Measurements from ENCODE around the gene SCAP.
"Not testable (repeated sequence)": the region's sequence is repeated elsewhere in the genome, so short reads cannot be mapped to it uniquely, and the experiment has no call there.

SCAP gene

GRCh38 chr3:47392933-47393332 lies 82.8 kb downstream of the SCAP start:
- DNase-seq: no peak

GRCh38 chr3:47385796-47386195 lies 89.9 kb downstream of the SCAP start:
- DNase-seq: no peak

- peak; percentile 92 for DNase-seq
These were observed 90.7 kb downstream of the SCAP start for GRCh38 chr3:47385007-47385406.

- no peak for DNase-seq
These were observed 91.3 kb downstream of the SCAP start for GRCh38 chr3:47384425-47384824.

- DNase-seq: peak; percentile 88
These were observed 94.2 kb downstream of the SCAP start for GRCh38 chr3:47381317-47382157.

- peak; percentile 98 for DNase-seq
These were observed 95.0 kb downstream of the SCAP start, which contains the start of gene PTPN23 for GRCh38 chr3:47380601-47381316. PTPN23 (plus strand) TSS chr3:47381021; CDS start chr3:47381097, 76 bp downstream.

GRCh38 chr3:47380026-47380600 lies 95.6 kb downstream of the SCAP start:
- DNase-seq: no peak

GRCh38 chr3:47379411-47379899 lies 96.3 kb downstream of the SCAP start:
- no peak for DNase-seq

GRCh38 chr3:47378869-47379268 lies 96.9 kb downstream of the SCAP start:
- DNase-seq: no peak

GRCh38 chr3:47377186-47377585 lies 98.6 kb downstream of the SCAP start:
- no peak for DNase-seq

- DNase-seq: no peak
These were observed 99.3 kb downstream of the SCAP start for GRCh38 chr3:47376393-47376792.

- DNase-seq: no peak
These were observed 101.2 kb downstream of the SCAP start for GRCh38 chr3:47374587-47374986.

- no peak for DNase-seq
These were observed 104.6 kb downstream of the SCAP start for GRCh38 chr3:47370887-47371697.

GRCh38 chr3:47370020-47370419 lies 105.7 kb downstream of the SCAP start:
- not testable (repeated sequence) for DNase-seq

GRCh38 chr3:47367631-47368030 lies 108.1 kb downstream of the SCAP start:
- DNase-seq: no peak

- DNase-seq: no peak
These were observed 108.9 kb downstream of the SCAP start for GRCh38 chr3:47366833-47367232.

- DNase-seq: no peak
These were observed 110.3 kb downstream of the SCAP start for GRCh38 chr3:47365213-47366153.

All from NCI-H226 (cell line).